ENCODE measurements around the gene KIFC3.

GRCh38 chr16:57753448-57754353 is 48.6 kb downstream of the KIFC3 start:
- no peak for TF ChIP-seq CTCF (IDR thresholded peaks at IDR 0.05)
- TF ChIP-seq EZH2 (IDR thresholded peaks at IDR 0.05; ENCODE audit: borderline replicate concordance, insufficient read depth, low read depth, low read length, poor library complexity, severe bottlenecking), result no peak
